A549 (cell line): ENCODE data around the gene ASB16.

Source experiments
- CTCF ChIP-seq: fragments of >200 bp; sonication (Bioruptor Twin); formaldehyde crosslinking; IDR thresholded peaks from 3 replicates; pipeline ENCODE4 v1.5.1; 2016
- ELK1 ChIP-seq: fragments of 150-350 bp; IDR thresholded peaks from 2 replicates; pipeline ENCODE4 v1.6.1; 2014; ENCODE audit warnings: low read depth, mild to moderate bottlenecking, low read length
- ESRRA ChIP-seq: fragments of 150-350 bp; IDR thresholded peaks from 2 replicates; pipeline ENCODE4 v1.6.1; 2014; ENCODE audit warnings: mild to moderate bottlenecking, low read length, borderline replicate concordance
- HEYL ChIP-seq: fragments of 250-450 bp; sonication (Bioruptor Pico); IDR thresholded peaks from 2 replicates; pipeline ENCODE4 v1.8.0; 2021; ENCODE audit warnings: mild to moderate bottlenecking, moderate library complexity
- HMGXB4 ChIP-seq: fragments of 250-450 bp; sonication (Bioruptor Pico); IDR thresholded peaks from 2 replicates; pipeline ENCODE4 v1.5.0; 2021; ENCODE audit warnings: mild to moderate bottlenecking, moderate library complexity, borderline replicate concordance
- HOXB13 ChIP-seq: fragments of 250-450 bp; sonication (Bioruptor Pico); IDR thresholded peaks from 2 replicates; pipeline ENCODE4 v1.5.0; 2020; ENCODE audit warnings: low read depth, mild to moderate bottlenecking, moderate library complexity
- JUN ChIP-seq, 2 experiments: fragments of >200 bp; sonication (Bioruptor Twin); formaldehyde crosslinking; IDR thresholded peaks; 2 replicates in 1 of 2; 3 replicates in 1 of 2; pipeline ENCODE4 v1.6.1; 2016 to 2017
- MAFK ChIP-seq: fragments of 450-650 bp; IDR thresholded peaks from 2 replicates; pipeline ENCODE4 v1.6.1; 2014; ENCODE audit not compliant: partially characterized antibody
- MYC ChIP-seq: IDR thresholded peaks from 2 replicates; pipeline ENCODE4 v1.6.1; 2012; ENCODE audit warnings: mild to moderate bottlenecking, inconsistent platforms, low read length, improper control_type of control experiment, borderline replicate concordance
- POLR2A ChIP-seq: IDR thresholded peaks from 2 replicates; pipeline ENCODE4 v1.6.1; 2012; ENCODE audit warnings: mild to moderate bottlenecking, low read length
- RFX5 ChIP-seq: fragments of 450-650 bp; IDR thresholded peaks from 2 replicates; pipeline ENCODE4 v1.7.1; 2014; ENCODE audit warnings: antibody characterized with exemption, mild to moderate bottlenecking, moderate library complexity

GRCh38 chr17:44155488-44155887 is 15.0 kb upstream of the ASB16 start:
- no peak for TF ChIP-seq ELK1
- TF ChIP-seq HEYL (CRISPR knock-in tag): no peak
- TF ChIP-seq MAFK: no peak
- no peak for TF ChIP-seq ESRRA
- no peak for TF ChIP-seq POLR2A
- no peak for TF ChIP-seq CTCF
- TF ChIP-seq RFX5: no peak
- TF ChIP-seq HOXB13 (CRISPR knock-in tag): no peak
- TF ChIP-seq JUN (IDR thresholded peaks at IDR 0.05): no peak
- no peak for TF ChIP-seq MYC
- TF ChIP-seq HMGXB4 (CRISPR knock-in tag): no peak
